GM18505 (cell line): ENCODE data around the gene CCND2.

ENCODE experiments used
- ATAC-seq: cut with Tn5 transposase; IDR thresholded peaks from one replicate; pipeline ENCODE4 v1.9.1; 2021; ENCODE audit not compliant: unreplicated experiment
- POLR2A ChIP-seq: IDR thresholded peaks from 4 replicates; pipeline ENCODE4 v1.6.1; 2011; ENCODE audit warnings: borderline replicate concordance; ENCODE audit not compliant: insufficient read depth, insufficient read length; ENCODE audit errors: extremely low read depth

Gene CCND2

DNA sequence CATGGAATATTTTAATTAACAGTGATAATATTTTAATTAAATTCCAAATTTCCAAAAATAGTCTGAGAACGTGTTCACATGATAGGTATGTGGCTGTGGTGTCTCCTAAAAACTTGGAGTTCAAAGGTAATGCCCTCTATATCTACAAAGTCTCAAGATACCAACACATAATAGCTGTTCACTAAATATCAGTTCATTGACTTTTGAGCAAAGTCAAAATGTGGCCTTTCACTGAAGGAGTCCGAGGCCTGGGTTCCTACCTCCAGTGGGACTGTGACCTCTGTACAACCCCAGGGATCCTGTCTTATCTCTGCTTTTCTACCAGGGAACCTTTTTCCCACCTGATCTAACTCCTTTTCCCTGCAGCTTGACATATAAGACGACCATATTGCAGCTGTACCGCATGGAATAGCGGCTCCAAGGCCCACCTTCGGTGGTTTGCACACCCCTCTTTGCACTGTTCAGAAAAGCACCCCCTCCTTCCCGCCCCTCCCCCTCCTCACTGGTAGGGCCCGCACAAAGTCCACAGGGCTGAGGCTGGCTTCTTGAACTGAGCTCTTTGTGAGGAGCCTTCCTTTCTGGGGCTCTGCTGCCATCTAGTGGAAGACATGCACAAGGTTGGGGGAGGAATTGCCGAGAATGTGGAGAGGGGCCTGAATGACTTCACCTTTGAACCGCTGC lies 3.1 kb downstream of the CCND2 start:
- no peak for ATAC-seq
- no peak for TF ChIP-seq POLR2A

DNA sequence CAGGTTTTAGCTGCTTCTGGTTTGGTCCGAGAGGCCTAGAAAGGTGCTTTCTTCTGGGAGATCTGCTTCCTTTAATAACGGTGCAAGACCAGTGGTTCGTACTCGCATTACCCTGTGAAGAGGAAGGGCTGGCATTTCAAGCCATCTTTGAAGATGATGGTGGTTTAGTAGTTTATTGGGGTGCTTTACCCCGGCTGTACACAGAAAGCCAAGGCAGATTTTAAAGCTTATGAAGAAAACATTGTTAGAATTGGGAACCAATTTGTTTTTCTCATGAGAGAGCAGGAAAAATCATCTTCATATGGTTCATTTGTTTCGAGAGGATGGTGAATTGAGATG lies 3.6 kb downstream of the CCND2 start:
- TF ChIP-seq POLR2A = peak; percentile 20
- ATAC-seq = no peak

DNA sequence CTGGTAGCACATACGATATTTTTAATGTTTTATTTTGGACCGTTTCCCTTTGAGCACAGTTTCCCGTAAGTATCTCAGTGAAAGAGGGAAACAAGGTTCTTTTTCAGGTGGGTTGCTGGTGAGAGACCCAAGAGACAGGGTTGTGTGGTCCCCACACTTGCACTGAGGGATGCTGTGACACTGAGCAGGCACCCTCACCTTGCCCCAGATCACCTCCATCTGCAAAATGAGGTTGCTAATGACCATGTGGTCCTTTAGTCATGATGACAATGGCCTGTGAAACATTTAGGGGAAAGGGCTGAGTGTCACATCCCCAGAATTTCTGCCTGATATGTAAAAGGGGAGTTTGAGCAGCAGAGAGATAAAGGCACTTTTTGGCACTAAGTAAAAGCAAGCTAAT lies 4.3 kb downstream of the CCND2 start:
- no peak for ATAC-seq
- TF ChIP-seq POLR2A = no peak

DNA sequence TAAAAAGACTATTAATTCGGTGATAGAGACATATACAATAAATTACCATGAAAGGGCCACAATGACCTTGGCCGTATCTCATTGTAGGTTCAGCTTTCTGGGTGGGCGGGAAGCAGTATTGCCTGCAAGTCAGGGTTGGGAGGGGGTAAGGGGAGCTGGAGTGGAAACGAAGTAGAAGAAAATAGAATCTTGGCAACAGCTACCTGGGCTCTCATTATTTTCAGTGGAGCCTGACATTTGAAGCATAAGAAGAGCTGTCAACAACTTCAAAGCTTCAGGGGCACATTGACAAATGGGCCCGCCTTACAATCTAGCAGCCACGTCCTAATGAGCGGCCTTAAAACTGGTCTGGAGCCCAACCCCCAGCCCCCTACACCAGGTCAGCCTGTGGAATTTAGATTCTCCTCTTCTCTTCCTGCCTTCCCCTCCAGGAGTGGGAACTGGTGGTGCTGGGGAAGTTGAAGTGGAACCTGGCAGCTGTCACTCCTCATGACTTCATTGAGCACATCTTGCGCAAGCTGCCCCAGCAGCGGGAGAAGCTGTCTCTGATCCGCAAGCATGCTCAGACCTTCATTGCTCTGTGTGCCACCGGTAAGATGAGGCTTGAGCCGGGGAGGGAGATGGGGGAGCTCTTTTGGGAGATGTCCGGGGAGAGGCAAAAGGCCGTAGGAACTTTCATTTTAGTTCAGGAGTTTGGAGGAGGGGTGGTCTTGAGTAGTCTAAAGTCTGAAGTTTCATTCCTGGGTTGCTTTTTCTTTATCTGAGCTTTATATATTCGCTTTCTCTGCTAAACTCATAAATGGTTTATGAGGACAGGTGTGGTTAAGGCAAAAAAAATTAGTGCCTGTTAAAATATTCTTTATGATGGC lies 5.0 kb downstream of the CCND2 start:
- no peak for ATAC-seq
- TF ChIP-seq POLR2A = peak; percentile 30

DNA sequence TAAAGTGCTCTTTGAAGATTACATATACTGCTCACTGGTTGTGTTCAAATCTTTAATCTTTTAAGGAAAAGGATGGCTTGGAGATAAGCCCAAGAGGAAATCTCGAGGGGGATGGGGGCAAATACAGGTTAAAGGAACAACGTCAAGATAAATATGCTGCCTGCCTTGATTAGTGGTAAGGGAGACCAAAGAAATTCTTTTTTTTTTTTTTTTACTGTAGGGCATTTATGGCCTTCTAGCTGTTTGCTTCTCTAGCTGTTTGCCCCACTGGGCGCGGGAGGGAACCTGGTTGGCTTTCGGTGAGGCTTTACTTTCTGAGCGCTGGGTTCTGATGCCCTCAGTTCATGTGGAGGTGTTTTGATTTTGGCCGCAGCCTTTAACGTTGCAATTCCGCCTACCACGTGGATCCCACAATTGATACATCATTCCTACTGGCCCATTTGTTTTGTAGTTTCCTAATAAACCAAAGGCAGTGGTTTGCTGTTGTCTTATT lies 5.7 kb downstream of the CCND2 start:
- ATAC-seq = no peak
- TF ChIP-seq POLR2A = no peak

DNA sequence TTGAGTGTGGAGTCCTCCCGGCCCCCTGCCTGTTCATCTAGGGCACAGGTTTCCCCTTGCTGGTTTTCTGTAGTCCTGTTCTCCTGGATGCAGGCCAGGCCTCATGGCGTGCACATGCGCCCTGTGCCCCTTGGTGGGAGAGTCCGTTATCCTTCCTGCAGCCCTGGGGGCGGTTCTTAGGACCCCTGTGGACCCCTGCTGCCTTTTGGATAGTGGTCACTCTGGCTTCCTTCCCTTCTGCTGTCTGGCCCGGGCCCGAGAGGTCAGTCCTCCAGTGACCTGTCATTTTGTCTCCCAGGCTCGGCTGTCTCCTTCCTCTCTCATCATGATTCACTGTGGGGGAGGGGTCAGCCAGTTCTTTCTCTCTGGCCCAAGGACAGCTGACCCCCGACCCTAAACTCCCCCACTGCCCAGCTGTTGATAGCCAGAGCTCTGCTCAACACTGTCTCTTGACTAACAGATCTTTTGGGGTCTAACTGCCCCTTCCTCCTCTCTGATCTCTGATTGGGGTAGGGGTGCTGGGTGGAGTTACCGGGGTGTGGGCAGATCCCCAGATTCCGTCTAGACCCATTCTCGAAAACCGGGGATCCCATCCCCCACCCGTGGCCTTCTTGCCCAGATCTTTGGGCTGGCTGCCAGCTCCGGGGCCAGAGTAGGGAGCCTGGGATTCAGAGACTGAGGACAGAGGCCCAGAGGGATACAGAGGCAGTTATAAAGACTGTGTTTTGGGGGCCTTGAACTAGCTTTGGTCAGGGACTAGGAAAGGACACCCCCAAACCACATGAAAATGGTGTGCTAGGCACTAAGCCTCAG lies 7.0 kb downstream of the CCND2 start:
- no peak for ATAC-seq
- TF ChIP-seq POLR2A = no peak

DNA sequence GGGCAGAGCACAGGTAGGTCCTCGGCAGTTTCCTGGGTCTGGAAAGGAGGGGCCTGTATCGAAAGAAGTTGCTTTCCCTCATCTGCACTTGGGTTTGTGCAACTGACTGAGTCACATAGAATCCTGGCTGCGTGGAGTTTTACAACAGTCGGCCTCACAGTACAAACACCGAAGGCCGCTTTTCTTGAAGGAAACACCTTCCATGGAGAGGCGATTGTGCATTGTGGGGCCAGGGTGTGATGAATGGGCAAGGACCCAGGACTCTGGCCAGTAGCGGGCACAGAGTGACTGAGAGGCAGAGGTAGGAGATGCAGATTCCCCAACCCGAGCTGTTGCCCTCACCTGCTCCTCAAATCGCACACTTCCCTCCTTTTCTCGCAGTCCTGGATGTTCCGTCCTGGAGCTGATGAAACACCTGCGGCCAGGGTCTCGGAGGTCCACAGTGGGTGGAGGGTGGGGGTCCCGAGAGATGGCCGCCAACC lies 7.7 kb downstream of the CCND2 start:
- TF ChIP-seq POLR2A = peak; percentile 12
- ATAC-seq = no peak

DNA sequence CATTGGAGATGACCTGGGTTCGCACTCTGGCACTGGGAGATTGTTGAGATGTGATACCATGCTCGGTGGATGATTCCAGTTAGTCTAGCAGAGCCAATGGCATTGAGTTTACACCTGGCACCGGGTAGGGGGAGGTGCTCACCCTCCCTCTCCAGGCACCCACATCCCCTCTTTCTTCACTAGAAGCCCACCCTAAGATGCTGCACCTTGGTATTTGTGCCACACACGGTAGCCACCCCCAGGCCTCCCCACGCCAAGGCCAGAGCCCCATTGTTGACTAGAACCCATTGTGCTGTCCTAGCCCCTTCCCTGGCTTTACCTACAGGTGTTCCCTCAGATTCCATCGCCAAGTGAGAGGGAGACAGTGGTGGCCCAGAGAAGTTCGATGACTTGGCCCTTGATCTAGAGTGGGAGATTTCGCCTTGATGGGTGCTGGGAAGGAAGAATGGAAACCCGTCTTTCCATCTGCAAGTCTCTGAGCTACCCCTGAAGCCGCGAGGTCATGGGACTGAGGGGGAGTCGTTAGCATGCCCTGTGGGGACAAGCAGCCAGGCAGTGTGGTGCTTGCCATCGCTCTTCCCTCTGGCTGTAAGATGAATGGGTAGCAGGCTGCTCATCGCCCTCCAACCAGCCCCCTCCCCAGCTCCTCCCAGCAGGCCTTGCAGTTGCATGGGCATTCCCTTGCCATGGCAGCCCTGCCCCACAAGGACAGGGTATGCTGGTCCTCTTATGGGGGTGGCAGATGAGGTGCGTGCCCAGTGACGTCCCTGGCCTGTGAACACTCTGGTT lies 8.7 kb downstream of the CCND2 start:
- ATAC-seq = no peak
- no peak for TF ChIP-seq POLR2A

DNA sequence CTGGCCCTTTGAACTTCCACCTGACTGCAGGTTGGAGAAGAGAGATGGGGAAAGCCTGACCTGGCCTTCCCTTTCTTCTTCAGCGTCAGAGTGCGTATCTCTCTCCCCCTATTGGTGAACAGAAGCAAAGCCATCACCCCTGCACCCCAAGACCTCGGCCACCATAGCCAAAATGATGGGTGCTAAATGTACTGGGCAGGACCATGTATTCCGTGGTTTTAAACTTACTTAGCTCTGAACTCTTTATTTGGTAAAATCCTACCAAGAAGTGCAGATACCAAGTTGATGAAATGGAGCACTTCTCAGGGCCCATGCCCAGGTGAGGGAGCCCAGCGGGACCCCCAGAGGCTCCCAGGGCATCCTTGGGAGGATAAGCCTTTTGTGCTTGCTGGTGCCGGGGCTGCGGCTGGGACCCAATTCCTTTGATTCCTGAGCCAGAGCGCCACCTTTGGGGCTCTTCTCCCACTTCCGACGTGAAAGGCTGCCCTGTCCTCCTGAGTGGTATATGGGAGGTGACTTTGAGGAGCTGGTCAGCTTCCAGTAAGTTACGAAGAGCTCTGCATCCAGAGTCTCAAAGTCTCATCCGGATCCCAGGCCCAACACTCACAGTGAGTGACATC lies 9.4 kb downstream of the CCND2 start:
- ATAC-seq = no peak

DNA sequence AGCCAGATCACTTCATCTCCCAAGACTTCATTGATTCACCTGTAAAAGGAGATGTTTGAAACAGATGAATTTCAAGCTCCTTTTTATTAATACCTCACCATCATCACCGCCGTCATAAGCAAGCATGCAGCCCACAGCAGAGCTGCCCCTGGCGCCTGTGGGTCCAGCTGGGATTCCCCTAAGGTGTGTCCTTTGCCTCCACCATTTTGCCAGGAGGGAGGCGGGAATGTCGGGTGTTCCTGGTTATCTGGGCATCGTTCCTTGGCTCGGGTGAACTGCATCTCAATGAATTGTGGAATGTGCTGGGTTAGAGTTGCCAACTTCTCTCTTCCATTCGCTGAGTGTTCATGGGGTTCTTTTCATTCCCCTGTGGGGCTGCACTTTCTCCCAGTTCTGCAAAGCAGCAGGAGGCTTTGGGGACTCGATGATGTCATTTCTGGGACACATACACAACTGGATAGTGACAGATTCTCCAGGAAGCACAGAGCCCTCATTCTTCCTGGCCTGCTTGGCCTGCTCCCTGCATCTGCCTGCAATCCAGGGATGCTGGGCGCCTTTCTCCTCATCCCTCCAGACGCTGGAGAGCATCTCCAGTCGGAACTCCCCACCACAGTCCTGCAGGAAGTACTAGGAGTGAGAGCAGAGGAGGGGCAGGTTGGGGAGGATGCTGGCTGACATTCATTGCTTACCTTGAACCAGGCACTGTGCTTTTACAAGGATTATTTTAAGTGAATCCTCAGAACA lies 10.1 kb downstream of the CCND2 start:
- no peak for ATAC-seq
- TF ChIP-seq POLR2A = peak; percentile 33

More for the DNA sequence above, 9.4 kb downstream of the CCND2 start:
- no peak for TF ChIP-seq POLR2A

DNA sequence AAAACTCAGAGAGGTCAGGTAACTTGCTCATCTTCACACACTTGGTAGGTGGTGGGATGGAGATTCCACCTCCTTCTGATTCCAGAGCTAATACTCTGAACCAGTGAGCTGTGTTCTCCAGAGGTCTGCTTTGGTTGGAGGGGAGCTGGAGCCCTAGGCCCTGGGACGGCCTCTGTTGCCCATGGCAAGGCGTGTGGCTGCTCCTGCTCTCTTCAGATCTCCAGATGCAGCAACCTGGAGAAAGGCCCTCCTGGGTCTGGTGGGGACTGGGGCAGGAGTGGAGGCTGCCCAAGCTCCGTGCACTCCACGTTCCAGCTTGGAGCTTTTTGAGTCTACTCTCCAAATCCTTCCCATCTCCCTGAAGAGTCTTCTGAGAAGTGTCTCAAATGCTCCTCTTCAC lies 10.7 kb downstream of the CCND2 start:
- no peak for TF ChIP-seq POLR2A
- ATAC-seq = no peak

DNA sequence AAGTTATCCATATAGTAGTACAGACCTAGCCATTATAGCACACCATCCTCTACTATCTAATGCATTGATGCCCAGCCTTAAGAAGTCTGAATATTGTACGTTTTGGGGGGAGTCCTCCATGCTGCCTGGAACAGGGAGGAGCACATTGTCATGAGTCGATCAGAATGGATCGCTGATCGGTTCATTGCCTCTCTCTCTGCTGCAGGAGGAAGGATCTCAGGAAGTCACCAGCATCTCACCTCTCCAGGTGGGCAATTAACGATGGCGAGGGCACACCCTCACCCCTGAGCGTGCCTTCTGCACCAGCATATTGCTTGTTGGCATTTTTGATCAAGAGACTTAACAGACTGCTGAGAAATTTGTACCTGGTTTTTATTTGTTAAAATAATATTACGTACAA lies 11.5 kb downstream of the CCND2 start:
- no peak for TF ChIP-seq POLR2A
- no peak for ATAC-seq

DNA sequence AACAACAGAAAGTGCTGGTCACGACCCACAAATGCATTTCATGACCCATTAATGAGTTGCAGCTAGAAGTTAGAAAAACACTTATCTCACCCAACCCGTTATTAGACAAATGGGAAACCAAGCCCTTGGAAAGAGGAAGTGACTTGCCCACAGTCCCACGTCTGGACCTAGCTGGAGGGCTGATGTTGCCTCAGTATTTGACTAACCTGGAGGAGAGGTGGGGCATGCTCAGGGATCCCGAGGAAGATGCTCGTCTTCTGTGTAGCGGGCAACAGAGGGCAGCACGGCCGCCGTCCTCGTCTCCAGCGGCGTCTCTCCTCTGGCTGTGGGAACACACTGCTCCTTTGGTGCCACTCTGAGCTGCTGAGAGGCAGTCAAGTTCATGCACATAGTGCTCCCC lies 12.7 kb downstream of the CCND2 start:
- ATAC-seq = no peak
- no peak for TF ChIP-seq POLR2A
